H1 (cell line): ENCODE data around the gene GNA12. TPM values are rescaled to one million over a fixed set of nuclear protein-coding genes. Genes with fewer than 3 reads are reported as not detected.
A peak's percentile ranks its signal among the peaks of the same experiment; 100 is the strongest.

Experiments used
- CTCF ChIA-PET: fragments of 300-600 bp; sonication (Branson Sonifier 250); formaldehyde crosslinking; loops from one replicate; lab custom pipeline; 2021; ENCODE audit not compliant: partially characterized antibody; lab: Charles Lee
- POLR2A ChIA-PET: fragments of 300-600 bp; sonication (Branson Sonifier 250); formaldehyde crosslinking; loops from one replicate; lab custom pipeline; 2021; ENCODE audit warnings: inconsistent platforms; ENCODE audit not compliant: partially characterized antibody; lab: Charles Lee
- DNase-seq, 2 experiments: peaks; one replicate each; pipeline versions ENCODE4 v3.0.0 to v3.0.0-alpha.2; 2010 to 2022; ENCODE audit warnings: low spot score in 2 of 2, low read depth in 1 of 2, mixed read lengths in 1 of 2
- FAIRE-seq: peaks from 2 replicates; lab custom pipeline; 2011; peaks lifted over from hg19 to GRCh38; lab: Jason Lieb, UNC
- H2AFZ ChIP-seq: 2 replicates; pipeline ENCODE4 v1.8.1; 2012; ENCODE audit warnings: low read length, inconsistent platforms
- H2AK5ac ChIP-seq: 2 replicates; pipeline ENCODE4 v1.6.1; 2013; ENCODE audit warnings: low read depth, low read length
- H2BK120ac ChIP-seq: replicated peaks from 2 replicates; pipeline ENCODE3; 2013; ENCODE audit warnings: low read depth, low read length, inconsistent platforms
- H2BK12ac ChIP-seq: 2 replicates; pipeline ENCODE4 v1.6.1; 2013; ENCODE audit warnings: low read depth, low read length
- H2BK15ac ChIP-seq: 2 replicates; pipeline ENCODE4 v1.6.1; 2013; ENCODE audit warnings: low read length
- H2BK20ac ChIP-seq: 2 replicates; pipeline ENCODE4 v1.6.1; 2013; ENCODE audit warnings: low read length
- H2BK5ac ChIP-seq: 2 replicates; pipeline ENCODE4 v1.6.1; 2013; ENCODE audit warnings: low read depth, low read length
- H3K14ac ChIP-seq: 2 replicates; pipeline ENCODE4 v1.6.1; 2013; ENCODE audit warnings: inconsistent platforms; ENCODE audit not compliant: insufficient read length
- H3K18ac ChIP-seq: 2 replicates; pipeline ENCODE4 v1.6.1; 2013; ENCODE audit warnings: low read length; ENCODE audit errors: extremely low read depth
- H3K23ac ChIP-seq: 2 replicates; pipeline ENCODE4 v1.6.1; 2013; ENCODE audit warnings: inconsistent platforms; ENCODE audit not compliant: insufficient read length
- H3K23me2 ChIP-seq: 2 replicates; pipeline ENCODE4 v1.6.1; 2013; ENCODE audit warnings: low read depth, low read length
- H3K27ac ChIP-seq: 2 replicates; pipeline ENCODE4 v1.6.1; 2011; ENCODE audit warnings: low read depth, low read length, inconsistent platforms
- H3K27me3 ChIP-seq, 4 experiments: replicated peaks in 1 of 4; 1 replicate in 1 of 4; 2 replicates in 3 of 4; pipeline versions ENCODE4 v1.6.1 to v1.8.1; 2011 to 2013; ENCODE audit warnings: low read length in 3 of 4, mild to moderate bottlenecking in 3 of 4, inconsistent platforms in 2 of 4, mixed read lengths in 2 of 4, moderate library complexity in 1 of 4; ENCODE audit not compliant: control insufficient read depth in 3 of 4, insufficient read depth in 3 of 4; ENCODE audit errors: extremely low read depth in 1 of 4
- H3K36me3 ChIP-seq, 4 experiments: 2 replicates each; pipeline versions ENCODE4 v1.6.1 to v1.8.1; 2011 to 2013; ENCODE audit warnings: mild to moderate bottlenecking in 4 of 4, low read length in 3 of 4, moderate library complexity in 2 of 4, control low read depth in 1 of 4, inconsistent platforms in 1 of 4; ENCODE audit not compliant: insufficient read depth in 4 of 4, control insufficient read depth in 2 of 4
- H3K4ac ChIP-seq: replicated peaks from 2 replicates; pipeline ENCODE3; 2013; ENCODE audit warnings: low read length, low read depth, mixed read lengths, inconsistent platforms; ENCODE audit not compliant: insufficient read length
- H3K4me1 ChIP-seq, 4 experiments: replicated peaks in 1 of 4; 1 replicate in 1 of 4; 2 replicates in 3 of 4; pipeline versions ENCODE4 v1.6.1 to v1.8.1; 2011 to 2013; ENCODE audit warnings: low read length in 3 of 4, inconsistent platforms in 2 of 4, mixed read lengths in 1 of 4; ENCODE audit not compliant: insufficient read depth in 4 of 4, control insufficient read depth in 3 of 4
- H3K4me2 ChIP-seq, 2 experiments: 2 replicates each; pipeline versions ENCODE4 v1.6.1 to v1.8.1; 2011 to 2013; ENCODE audit warnings: low read depth in 2 of 2, low read length in 2 of 2, control low read depth in 1 of 2, inconsistent platforms in 1 of 2, mild to moderate bottlenecking in 1 of 2; ENCODE audit not compliant: insufficient read depth in 1 of 2
- H3K4me3 ChIP-seq, 4 experiments: fragments of 200-600, 300-600 bp in 1 of 4; sonication (generic), shearing (Covaris generic), sonication (Bioruptor Twin) in 1 of 4; 2 replicates each; pipeline versions ENCODE4 v1.5.1 to v1.8.1; 2011 to 2016; ENCODE audit warnings: low read length in 4 of 4, low read depth in 3 of 4, control low read depth in 2 of 4, inconsistent platforms in 2 of 4, mild to moderate bottlenecking in 2 of 4, mixed read lengths in 1 of 4, moderate library complexity in 1 of 4; ENCODE audit not compliant: insufficient read depth in 2 of 4; ENCODE audit errors: extremely low read depth in 1 of 4
- H3K56ac ChIP-seq: replicated peaks from 2 replicates; pipeline ENCODE3; 2013; ENCODE audit warnings: low read depth, mild to moderate bottlenecking, mixed read lengths, low read length, inconsistent platforms; ENCODE audit not compliant: insufficient read length
- H3K79me1 ChIP-seq: 2 replicates; pipeline ENCODE4 v1.6.1; 2013; ENCODE audit warnings: low read depth, low read length, control low read depth
- H3K79me2 ChIP-seq, 2 experiments: 2 replicates each; pipeline versions ENCODE4 v1.6.1 to v1.8.1; 2012 to 2013; ENCODE audit warnings: low read length in 2 of 2, mild to moderate bottlenecking in 2 of 2, inconsistent platforms in 1 of 2; ENCODE audit not compliant: insufficient read depth in 2 of 2, control insufficient read depth in 1 of 2
- H3K9ac ChIP-seq, 4 experiments: replicated peaks in 1 of 4; 1 replicate in 1 of 4; 2 replicates in 3 of 4; pipeline versions ENCODE4 v1.6.1 to v1.8.1; 2011 to 2013; ENCODE audit warnings: low read depth in 3 of 4, low read length in 3 of 4, control low read depth in 2 of 4, mild to moderate bottlenecking in 2 of 4, moderate library complexity in 2 of 4, inconsistent platforms in 1 of 4; ENCODE audit errors: extremely low read depth in 1 of 4
- H3K9me3 ChIP-seq, 2 experiments: 2 replicates each; pipeline versions ENCODE4 v1.6.1 to v1.8.1; 2012 to 2013; ENCODE audit warnings: mild to moderate bottlenecking in 2 of 2, moderate library complexity in 2 of 2, control low read depth in 1 of 2, inconsistent platforms in 1 of 2, low read depth in 1 of 2, low read length in 1 of 2, mixed read lengths in 1 of 2; ENCODE audit not compliant: insufficient read depth in 2 of 2
- H4K20me1 ChIP-seq, 2 experiments: replicated peaks in 1 of 2; 2 replicates each; pipeline versions ENCODE3 to v1.8.1; 2011 to 2013; ENCODE audit warnings: inconsistent platforms in 2 of 2, low read length in 2 of 2, mild to moderate bottlenecking in 1 of 2; ENCODE audit not compliant: insufficient read depth in 2 of 2, control insufficient read depth in 1 of 2
- H4K5ac ChIP-seq: 2 replicates; pipeline ENCODE4 v1.6.1; 2013; ENCODE audit warnings: low read length, low read depth, mixed read lengths, inconsistent platforms; ENCODE audit not compliant: insufficient read length
- H4K8ac ChIP-seq: 2 replicates; pipeline ENCODE4 v1.8.0; 2013; ENCODE audit warnings: mild to moderate bottlenecking, moderate library complexity, low read length, inconsistent platforms; ENCODE audit not compliant: insufficient read depth; ENCODE audit errors: extremely low read depth
- H4K91ac ChIP-seq: replicated peaks from 2 replicates; pipeline ENCODE3; 2013; ENCODE audit warnings: low read length, mixed read lengths, inconsistent platforms; ENCODE audit not compliant: insufficient read length
- ATF2 ChIP-seq: IDR thresholded peaks from 2 replicates; pipeline ENCODE4 v1.6.1; 2012; ENCODE audit warnings: low read length, inconsistent platforms
- HDAC2 ChIP-seq, 2 experiments: fragments of 300-600 bp in 1 of 2; sonication (generic) in 1 of 2; IDR thresholded peaks; 2 replicates each; pipeline ENCODE4 v1.6.1; 2011 to 2012; ENCODE audit warnings: low read depth in 2 of 2, low read length in 2 of 2, mild to moderate bottlenecking in 2 of 2, moderate library complexity in 2 of 2, borderline replicate concordance in 1 of 2, inconsistent platforms in 1 of 2
- KDM1A ChIP-seq: fragments of 200-600, 300-600 bp; sonication (generic); IDR thresholded peaks from 2 replicates; pipeline ENCODE4 v1.7.1; 2016; ENCODE audit warnings: mild to moderate bottlenecking, low read length, borderline replicate concordance
- KDM4A ChIP-seq: IDR thresholded peaks from one replicate; pipeline ENCODE4 v1.7.1; 2012; ENCODE audit warnings: low read depth, mild to moderate bottlenecking, moderate library complexity, low read length, inconsistent platforms; ENCODE audit not compliant: severe bottlenecking
- MAFK ChIP-seq: IDR thresholded peaks from 2 replicates; pipeline ENCODE4 v1.6.1; 2012; ENCODE audit warnings: low read depth, mild to moderate bottlenecking, improper control_type of control experiment, low read length
- RAD21 ChIP-seq, 2 experiments: IDR thresholded peaks in 1 of 2; conservative IDR thresholded peaks in 1 of 2; 2 replicates each; pipeline ENCODE4 v1.6.1; 2011; ENCODE audit warnings: low read depth in 2 of 2, low read length in 2 of 2, improper control_type of control experiment in 1 of 2, inconsistent platforms in 1 of 2, mild to moderate bottlenecking in 1 of 2, moderate library complexity in 1 of 2
- SP2 ChIP-seq: IDR thresholded peaks from 2 replicates; pipeline ENCODE4 v1.6.1; 2012; ENCODE audit warnings: mild to moderate bottlenecking, low read length, inconsistent platforms
- WGBS, 2 experiments: shearing (Covaris generic) in 1 of 2; methylation state at CpG; one replicate each; pipeline versions ENCODE4 v1.1.6 to v1.1.7; 2013 to 2015; ENCODE audit warnings: low lambda C conversion rate in 2 of 2, mixed read lengths in 2 of 2, inconsistent platforms in 1 of 2, low coverage in 1 of 2, missing lambda C conversion rate in 1 of 2; ENCODE audit not compliant: insufficient replicate concordance in 2 of 2, insufficient coverage in 1 of 2, insufficient read length in 1 of 2; ENCODE audit errors: extremely low coverage in 1 of 2, missing lambda C conversion rate in 1 of 2; 5-methylcytosine and 5-hydroxymethylcytosine counted together
- polyA plus RNA-seq, 7 experiments: library from polyadenylated mRNA; depleted of rRNA in 3 of 7; stranded (reverse) in 5 of 7; unstranded in 2 of 7; fragments of >200 nt in 5 of 7; fragments of 200-250 nt in 2 of 7; gene quantifications; 1 replicate in 5 of 7; 2 replicates in 1 of 7; 4 replicates in 1 of 7; pipeline versions ENCODE4 v1.2.1 to v1.2.3, GENCODE V29; 2011 to 2013; ENCODE audit warnings: missing spikeins in 2 of 7, mixed read lengths in 2 of 7
- total RNA-seq: library from RNA; stranded (reverse); fragmentation: NEBNext Ultra II Directional; extraction: Animal tissue kit (Norgen Biotek cat#: 25700); gene quantifications from 2 replicates; pipeline ENCODE4 v1.2.1, GENCODE V29; 2021
- TF ChIP-seq, protein P1 (sequence below), 3 experiments: IDR thresholded peaks; 1 replicate in 2 of 3; 2 replicates in 1 of 3; pipeline versions ENCODE4 v1.5.1 to v1.6.1; 2011; ENCODE audit warnings: low read length in 3 of 3, mild to moderate bottlenecking in 3 of 3, inconsistent platforms in 2 of 3, low read depth in 1 of 3, moderate library complexity in 1 of 3; ENCODE audit not compliant: insufficient read depth in 1 of 3; ENCODE audit errors: control extremely low read depth in 1 of 3

GNA12 gene
- total and polyA plus RNA-seq, 2 of the 8 experiments (the other 6 are each of a cell fraction or from before 2014, with no cell fraction given) = 96.5 to 109 TPM

DNA sequence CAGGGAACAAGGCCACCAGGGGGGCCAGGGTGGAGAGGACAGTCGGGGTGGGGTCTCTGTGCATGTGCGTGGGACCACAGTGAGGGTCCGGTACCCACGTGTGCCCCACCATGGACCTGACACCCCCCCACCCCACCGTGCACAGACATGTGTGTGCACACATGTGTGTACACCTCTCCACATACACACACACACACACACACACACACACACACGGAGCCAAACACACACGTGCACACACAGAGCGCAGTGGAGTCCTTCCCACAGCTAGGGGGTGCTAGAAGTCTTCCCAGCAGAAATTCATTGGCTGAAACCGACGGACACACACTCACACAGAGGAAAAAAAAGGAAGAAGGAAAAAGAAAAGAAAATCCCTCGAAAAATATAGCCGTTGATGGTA, 42.8 kb upstream of the GNA12 start:
- H2BK20ac ChIP-seq = no peak overlapping the region
- no peak overlapping the region for H3K14ac ChIP-seq
- H2AK5ac ChIP-seq = no peak overlapping the region
- no peak overlapping the region for H2BK120ac ChIP-seq
- no peak overlapping the region for H3K4me3 ChIP-seq
- H3K4ac ChIP-seq = no peak overlapping the region
- peaks cover 0 to 7% (median 4%) of the 10 kb centered on the region in 4 experiments; a peak in 3 of 7 replicates for H3K4me1 ChIP-seq
- FAIRE-seq = peak; percentile 89
- H3K9me3 ChIP-seq = no peaks in the 10 kb centered on the region
- no peak overlapping the region for H3K27ac ChIP-seq
- 0 out of 2 replicates have a peak overlapping the region, but pooled peaks have one; percentile 1 for H2BK15ac ChIP-seq
- DNase-seq = no peak
- ChIA-PET POLR2A (interaction anchor here (0.7 to 1.5 kb wide), 3 partner anchors 9 to 274 kb away, joined by 3 read pairs; no protein-coding TSS in a partner anchor), CTCF (interaction anchor here (0.7 to 2.8 kb wide), 27 partner anchors 9 to 718 kb away, joined by 3 to 16 read pairs (median 4); no protein-coding TSS in a partner anchor)
- 0 out of 2 replicates have a peak overlapping the region, but pooled peaks have one; percentile 80 for H2BK12ac ChIP-seq
- H3K4me2 ChIP-seq = no peak overlapping the region
- H2AFZ ChIP-seq = no peak overlapping the region
- no peak overlapping the region for H4K5ac ChIP-seq
- no peaks in the 10 kb centered on the region for H3K36me3 ChIP-seq
- 19% methylated on average over 7 of the region's 12 CpGs; no CpG with 5 or more reads in 1 of the 2 experiments for WGBS, 2 experiments
- H3K56ac ChIP-seq = no peak overlapping the region
- H4K20me1 ChIP-seq = no peaks in the 10 kb centered on the region
- no peaks in the 10 kb centered on the region for H3K79me2 ChIP-seq
- H3K9ac ChIP-seq = no peak overlapping the region
- no peaks in the 10 kb centered on the region for H3K27me3 ChIP-seq
- peak overlapping the region; percentile 72 for H4K91ac ChIP-seq
- no peak overlapping the region for H3K18ac ChIP-seq
- H3K23me2 ChIP-seq = no peaks in the 10 kb centered on the region
- H3K79me1 ChIP-seq = no peaks in the 10 kb centered on the region
- no peak overlapping the region for H3K23ac ChIP-seq
- H4K8ac ChIP-seq = no peak overlapping the region
- no peak overlapping the region for H2BK5ac ChIP-seq
- TF ChIP-seq KDM4A (no peak), HDAC2 (IDR thresholded peaks at IDR 0.05; ENCODE audit: borderline replicate concordance in 1 of 2, low read depth in 2 of 2, low read length in 2 of 2) (no peak), SP2 (no peak), KDM1A (no peak), RAD21 (IDR thresholded peaks at IDR 0.05 in 1 of 2, conservative IDR thresholded peaks at IDR 0.05 in 1 of 2; ENCODE audit: low read depth in 2 of 2, low read length in 2 of 2) (peak; percentile 94 to 95), MAFK (no peak), ATF2 (no peak)
- TF ChIP-seq, protein P1, sequence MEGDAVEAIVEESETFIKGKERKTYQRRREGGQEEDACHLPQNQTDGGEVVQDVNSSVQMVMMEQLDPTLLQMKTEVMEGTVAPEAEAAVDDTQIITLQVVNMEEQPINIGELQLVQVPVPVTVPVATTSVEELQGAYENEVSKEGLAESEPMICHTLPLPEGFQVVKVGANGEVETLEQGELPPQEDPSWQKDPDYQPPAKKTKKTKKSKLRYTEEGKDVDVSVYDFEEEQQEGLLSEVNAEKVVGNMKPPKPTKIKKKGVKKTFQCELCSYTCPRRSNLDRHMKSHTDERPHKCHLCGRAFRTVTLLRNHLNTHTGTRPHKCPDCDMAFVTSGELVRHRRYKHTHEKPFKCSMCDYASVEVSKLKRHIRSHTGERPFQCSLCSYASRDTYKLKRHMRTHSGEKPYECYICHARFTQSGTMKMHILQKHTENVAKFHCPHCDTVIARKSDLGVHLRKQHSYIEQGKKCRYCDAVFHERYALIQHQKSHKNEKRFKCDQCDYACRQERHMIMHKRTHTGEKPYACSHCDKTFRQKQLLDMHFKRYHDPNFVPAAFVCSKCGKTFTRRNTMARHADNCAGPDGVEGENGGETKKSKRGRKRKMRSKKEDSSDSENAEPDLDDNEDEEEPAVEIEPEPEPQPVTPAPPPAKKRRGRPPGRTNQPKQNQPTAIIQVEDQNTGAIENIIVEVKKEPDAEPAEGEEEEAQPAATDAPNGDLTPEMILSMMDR (IDR thresholded peaks at IDR 0.05; ENCODE audit: control extremely low read depth in 1 of 3, insufficient read depth in 1 of 3, low read depth in 1 of 3, low read length in 3 of 3) = peak; percentile 84 to 92 (median 89)
